ENCODE measurements around the gene SYNE2. TPM values are rescaled to one million over a fixed set of nuclear protein-coding genes. Genes with fewer than 3 reads are reported as not detected.

Gene SYNE2
- total RNA-seq, 1 experiment from 2014 or later = 71.1 TPM

DNA sequence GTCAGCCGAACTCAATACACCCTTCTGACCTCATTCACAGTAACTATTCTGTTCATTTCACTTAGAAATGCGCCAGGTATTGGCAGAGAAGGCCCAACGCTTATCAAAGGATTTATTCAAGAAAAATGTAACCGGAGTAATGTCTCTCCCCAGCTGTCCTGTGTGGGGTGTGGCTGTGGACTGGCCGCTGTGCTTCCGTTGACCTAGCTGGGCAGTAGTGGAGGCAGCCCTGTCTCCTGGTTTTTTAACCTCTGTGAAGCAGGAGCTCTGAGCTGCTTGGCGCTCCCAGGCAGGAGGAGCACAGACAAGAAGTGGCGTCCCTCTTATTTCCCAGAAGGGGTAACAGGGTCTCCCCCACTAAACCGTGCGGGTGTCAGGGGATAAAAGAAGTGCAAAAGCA is 356.2 kb downstream of the SYNE2 start:
- H3K36me3 Mint-ChIP-seq = peaks cover 49% of the 10 kb centered on the region
- CTCF ChIA-PET = no interaction called here
- TF ChIP-seq, protein P1, sequence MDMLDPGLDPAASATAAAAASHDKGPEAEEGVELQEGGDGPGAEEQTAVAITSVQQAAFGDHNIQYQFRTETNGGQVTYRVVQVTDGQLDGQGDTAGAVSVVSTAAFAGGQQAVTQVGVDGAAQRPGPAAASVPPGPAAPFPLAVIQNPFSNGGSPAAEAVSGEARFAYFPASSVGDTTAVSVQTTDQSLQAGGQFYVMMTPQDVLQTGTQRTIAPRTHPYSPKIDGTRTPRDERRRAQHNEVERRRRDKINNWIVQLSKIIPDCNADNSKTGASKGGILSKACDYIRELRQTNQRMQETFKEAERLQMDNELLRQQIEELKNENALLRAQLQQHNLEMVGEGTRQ (CRISPR knock-in tag; IDR thresholded peaks at IDR 0.05) = no peak
- TF ChIP-seq RELA (CRISPR knock-in tag; IDR thresholded peaks at IDR 0.05; ENCODE audit: borderline replicate concordance) (no peak), GRHL2 (CRISPR knock-in tag; IDR thresholded peaks at IDR 0.05; ENCODE audit: insufficient replicate concordance, severe bottlenecking) (no peak), PRRX2 (CRISPR knock-in tag; IDR thresholded peaks at IDR 0.05) (no peak), SMAD4 (CRISPR knock-in tag; IDR thresholded peaks at IDR 0.05) (no peak), MYBL2 (CRISPR knock-in tag; IDR thresholded peaks at IDR 0.05) (no peak), ZNF317 (CRISPR knock-in tag; IDR thresholded peaks at IDR 0.05; ENCODE audit: borderline replicate concordance, low read depth) (no peak), NFYB (CRISPR knock-in tag; conservative IDR thresholded peaks at IDR 0.05; ENCODE audit: low read depth) (no peak), ESRRA (CRISPR knock-in tag; IDR thresholded peaks at IDR 0.05; ENCODE audit: borderline replicate concordance) (no peak)
- TF ChIP-seq, protein P2, sequence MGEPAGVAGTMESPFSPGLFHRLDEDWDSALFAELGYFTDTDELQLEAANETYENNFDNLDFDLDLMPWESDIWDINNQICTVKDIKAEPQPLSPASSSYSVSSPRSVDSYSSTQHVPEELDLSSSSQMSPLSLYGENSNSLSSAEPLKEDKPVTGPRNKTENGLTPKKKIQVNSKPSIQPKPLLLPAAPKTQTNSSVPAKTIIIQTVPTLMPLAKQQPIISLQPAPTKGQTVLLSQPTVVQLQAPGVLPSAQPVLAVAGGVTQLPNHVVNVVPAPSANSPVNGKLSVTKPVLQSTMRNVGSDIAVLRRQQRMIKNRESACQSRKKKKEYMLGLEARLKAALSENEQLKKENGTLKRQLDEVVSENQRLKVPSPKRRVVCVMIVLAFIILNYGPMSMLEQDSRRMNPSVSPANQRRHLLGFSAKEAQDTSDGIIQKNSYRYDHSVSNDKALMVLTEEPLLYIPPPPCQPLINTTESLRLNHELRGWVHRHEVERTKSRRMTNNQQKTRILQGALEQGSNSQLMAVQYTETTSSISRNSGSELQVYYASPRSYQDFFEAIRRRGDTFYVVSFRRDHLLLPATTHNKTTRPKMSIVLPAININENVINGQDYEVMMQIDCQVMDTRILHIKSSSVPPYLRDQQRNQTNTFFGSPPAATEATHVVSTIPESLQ (CRISPR knock-in tag; IDR thresholded peaks at IDR 0.05) = no peak
- TF ChIP-seq, protein P3, sequence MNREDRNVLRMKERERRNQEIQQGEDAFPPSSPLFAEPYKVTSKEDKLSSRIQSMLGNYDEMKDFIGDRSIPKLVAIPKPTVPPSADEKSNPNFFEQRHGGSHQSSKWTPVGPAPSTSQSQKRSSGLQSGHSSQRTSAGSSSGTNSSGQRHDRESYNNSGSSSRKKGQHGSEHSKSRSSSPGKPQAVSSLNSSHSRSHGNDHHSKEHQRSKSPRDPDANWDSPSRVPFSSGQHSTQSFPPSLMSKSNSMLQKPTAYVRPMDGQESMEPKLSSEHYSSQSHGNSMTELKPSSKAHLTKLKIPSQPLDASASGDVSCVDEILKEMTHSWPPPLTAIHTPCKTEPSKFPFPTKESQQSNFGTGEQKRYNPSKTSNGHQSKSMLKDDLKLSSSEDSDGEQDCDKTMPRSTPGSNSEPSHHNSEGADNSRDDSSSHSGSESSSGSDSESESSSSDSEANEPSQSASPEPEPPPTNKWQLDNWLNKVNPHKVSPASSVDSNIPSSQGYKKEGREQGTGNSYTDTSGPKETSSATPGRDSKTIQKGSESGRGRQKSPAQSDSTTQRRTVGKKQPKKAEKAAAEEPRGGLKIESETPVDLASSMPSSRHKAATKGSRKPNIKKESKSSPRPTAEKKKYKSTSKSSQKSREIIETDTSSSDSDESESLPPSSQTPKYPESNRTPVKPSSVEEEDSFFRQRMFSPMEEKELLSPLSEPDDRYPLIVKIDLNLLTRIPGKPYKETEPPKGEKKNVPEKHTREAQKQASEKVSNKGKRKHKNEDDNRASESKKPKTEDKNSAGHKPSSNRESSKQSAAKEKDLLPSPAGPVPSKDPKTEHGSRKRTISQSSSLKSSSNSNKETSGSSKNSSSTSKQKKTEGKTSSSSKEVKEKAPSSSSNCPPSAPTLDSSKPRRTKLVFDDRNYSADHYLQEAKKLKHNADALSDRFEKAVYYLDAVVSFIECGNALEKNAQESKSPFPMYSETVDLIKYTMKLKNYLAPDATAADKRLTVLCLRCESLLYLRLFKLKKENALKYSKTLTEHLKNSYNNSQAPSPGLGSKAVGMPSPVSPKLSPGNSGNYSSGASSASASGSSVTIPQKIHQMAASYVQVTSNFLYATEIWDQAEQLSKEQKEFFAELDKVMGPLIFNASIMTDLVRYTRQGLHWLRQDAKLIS (CRISPR knock-in tag; IDR thresholded peaks at IDR 0.05; ENCODE audit: borderline replicate concordance) = no peak
- TF ChIP-seq, protein P4, sequence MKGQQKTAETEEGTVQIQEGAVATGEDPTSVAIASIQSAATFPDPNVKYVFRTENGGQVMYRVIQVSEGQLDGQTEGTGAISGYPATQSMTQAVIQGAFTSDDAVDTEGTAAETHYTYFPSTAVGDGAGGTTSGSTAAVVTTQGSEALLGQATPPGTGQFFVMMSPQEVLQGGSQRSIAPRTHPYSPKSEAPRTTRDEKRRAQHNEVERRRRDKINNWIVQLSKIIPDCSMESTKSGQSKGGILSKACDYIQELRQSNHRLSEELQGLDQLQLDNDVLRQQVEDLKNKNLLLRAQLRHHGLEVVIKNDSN (CRISPR knock-in tag; IDR thresholded peaks at IDR 0.05) = no peak

DNA sequence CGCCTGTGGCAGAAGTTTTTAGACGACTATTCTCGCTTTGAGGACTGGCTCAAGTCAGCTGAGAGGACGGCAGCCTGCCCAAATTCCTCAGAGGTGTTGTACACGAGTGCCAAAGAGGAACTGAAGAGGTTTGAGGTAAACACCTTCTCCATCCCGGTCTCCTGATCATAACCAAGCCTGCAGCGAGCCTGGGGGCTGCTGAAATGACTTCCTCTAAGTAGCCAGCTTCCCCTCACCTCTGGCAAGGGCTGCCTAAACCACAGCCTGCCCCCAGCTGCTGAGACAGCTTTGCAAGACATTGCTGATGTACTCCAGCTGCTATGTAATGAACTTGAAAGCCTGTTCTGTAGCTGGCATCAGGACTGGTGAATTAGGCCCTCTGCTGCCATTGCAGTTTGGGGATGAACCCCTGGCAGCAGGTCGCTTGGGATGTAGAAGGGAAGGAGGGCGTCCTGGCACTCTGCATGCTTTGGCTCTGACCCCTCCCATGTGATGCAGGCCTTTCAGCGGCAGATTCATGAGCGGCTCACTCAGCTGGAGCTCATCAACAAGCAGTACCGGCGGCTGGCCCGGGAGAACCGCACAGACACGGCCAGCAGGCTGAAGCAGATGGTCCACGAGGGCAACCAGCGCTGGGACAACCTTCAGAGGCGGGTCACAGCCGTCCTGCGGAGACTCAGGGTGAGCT is 356.8 kb downstream of the SYNE2 start:
- Mint-ChIP-seq H3K9me3 (no peaks in the 10 kb centered on the region), H3K27me3 (ENCODE audit: low read depth) (no peaks in the 10 kb centered on the region), H3K27ac (no peak overlapping the region), H3K4me3 (no peak overlapping the region), H3K4me1 (peaks cover 8% of the 10 kb centered on the region), H3K36me3 (peaks cover 52% of the 10 kb centered on the region)
- TF ChIP-seq JUN (CRISPR knock-in tag; IDR thresholded peaks at IDR 0.05) = no peak
- TF ChIP-seq FOXP1 (CRISPR knock-in tag; IDR thresholded peaks at IDR 0.05; ENCODE audit: borderline replicate concordance) = no peak
- TF ChIP-seq, protein P5, sequence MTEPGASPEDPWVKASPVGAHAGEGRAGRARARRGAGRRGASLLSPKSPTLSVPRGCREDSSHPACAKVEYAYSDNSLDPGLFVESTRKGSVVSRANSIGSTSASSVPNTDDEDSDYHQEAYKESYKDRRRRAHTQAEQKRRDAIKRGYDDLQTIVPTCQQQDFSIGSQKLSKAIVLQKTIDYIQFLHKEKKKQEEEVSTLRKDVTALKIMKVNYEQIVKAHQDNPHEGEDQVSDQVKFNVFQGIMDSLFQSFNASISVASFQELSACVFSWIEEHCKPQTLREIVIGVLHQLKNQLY (CRISPR knock-in tag; IDR thresholded peaks at IDR 0.05) = no peak
- no peak for TF ChIP-seq ZNF423 (CRISPR knock-in tag; IDR thresholded peaks at IDR 0.05)
- TF ChIP-seq ZNF396 (CRISPR knock-in tag; IDR thresholded peaks at IDR 0.05; ENCODE audit: borderline replicate concordance) = no peak
- TF ChIP-seq ZNF138 (CRISPR knock-in tag; conservative IDR thresholded peaks at IDR 0.05) = no peak
- no peak for TF ChIP-seq ZNF232 (CRISPR knock-in tag; IDR thresholded peaks at IDR 0.05)
- no peak for TF ChIP-seq CBFB (CRISPR knock-in tag; IDR thresholded peaks at IDR 0.05; ENCODE audit: low read depth)
- no peak for TF ChIP-seq FOXJ3 (CRISPR knock-in tag; IDR thresholded peaks at IDR 0.05; ENCODE audit: borderline replicate concordance)
- no peak for TF ChIP-seq TCF7 (CRISPR knock-in tag; IDR thresholded peaks at IDR 0.05; ENCODE audit: low read depth)
- TF ChIP-seq SMAD3 (CRISPR knock-in tag; IDR thresholded peaks at IDR 0.05; ENCODE audit: borderline replicate concordance) = no peak
- TF ChIP-seq ATF1 (CRISPR knock-in tag; IDR thresholded peaks at IDR 0.05) = no peak
- no peak for TF ChIP-seq SMAD4 (CRISPR knock-in tag; IDR thresholded peaks at IDR 0.05)
- TF ChIP-seq, protein P6, sequence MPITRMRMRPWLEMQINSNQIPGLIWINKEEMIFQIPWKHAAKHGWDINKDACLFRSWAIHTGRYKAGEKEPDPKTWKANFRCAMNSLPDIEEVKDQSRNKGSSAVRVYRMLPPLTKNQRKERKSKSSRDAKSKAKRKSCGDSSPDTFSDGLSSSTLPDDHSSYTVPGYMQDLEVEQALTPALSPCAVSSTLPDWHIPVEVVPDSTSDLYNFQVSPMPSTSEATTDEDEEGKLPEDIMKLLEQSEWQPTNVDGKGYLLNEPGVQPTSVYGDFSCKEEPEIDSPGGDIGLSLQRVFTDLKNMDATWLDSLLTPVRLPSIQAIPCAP (CRISPR knock-in tag; IDR thresholded peaks at IDR 0.05) = no peak
- TF ChIP-seq, protein P4 (CRISPR knock-in tag; IDR thresholded peaks at IDR 0.05) = no peak
- no peak for TF ChIP-seq OVOL2 (CRISPR knock-in tag; IDR thresholded peaks at IDR 0.05; ENCODE audit: borderline replicate concordance)
- no peak for DNase-seq (ENCODE audit: low spot score)
- CTCF ChIA-PET = interaction anchor here (1.1 kb wide), 1 partner anchor 94 kb away, joined by 4 read pairs; no protein-coding TSS in a partner anchor
- ATAC-seq = no peak; the same call in 1 of the 2 replicates
- POLR2A ChIA-PET = no interaction called here

More for the DNA sequence above, 356.2 kb downstream of the SYNE2 start:
- Mint-ChIP-seq H3K27me3 (ENCODE audit: low read depth) (no peaks in the 10 kb centered on the region), H3K27ac (no peak overlapping the region), H3K9me3 (no peaks in the 10 kb centered on the region), H3K4me3 (no peak overlapping the region), H3K4me1 (peaks cover 8% of the 10 kb centered on the region)
- ATAC-seq = no peak
- POLR2A ChIA-PET = no interaction called here
- no peak for DNase-seq (ENCODE audit: low spot score)
